ENCODE data around the gene SLPI. TPM values are rescaled to one million over a fixed set of nuclear protein-coding genes. Genes with fewer than 3 reads are reported as not detected.

Gene SLPI, protein sequence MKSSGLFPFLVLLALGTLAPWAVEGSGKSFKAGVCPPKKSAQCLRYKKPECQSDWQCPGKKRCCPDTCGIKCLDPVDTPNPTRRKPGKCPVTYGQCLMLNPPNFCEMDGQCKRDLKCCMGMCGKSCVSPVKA
- total RNA-seq = 1,000 to 10,000 TPM; 1,039 to 7,285 (median 2,025) TPM

DNA sequence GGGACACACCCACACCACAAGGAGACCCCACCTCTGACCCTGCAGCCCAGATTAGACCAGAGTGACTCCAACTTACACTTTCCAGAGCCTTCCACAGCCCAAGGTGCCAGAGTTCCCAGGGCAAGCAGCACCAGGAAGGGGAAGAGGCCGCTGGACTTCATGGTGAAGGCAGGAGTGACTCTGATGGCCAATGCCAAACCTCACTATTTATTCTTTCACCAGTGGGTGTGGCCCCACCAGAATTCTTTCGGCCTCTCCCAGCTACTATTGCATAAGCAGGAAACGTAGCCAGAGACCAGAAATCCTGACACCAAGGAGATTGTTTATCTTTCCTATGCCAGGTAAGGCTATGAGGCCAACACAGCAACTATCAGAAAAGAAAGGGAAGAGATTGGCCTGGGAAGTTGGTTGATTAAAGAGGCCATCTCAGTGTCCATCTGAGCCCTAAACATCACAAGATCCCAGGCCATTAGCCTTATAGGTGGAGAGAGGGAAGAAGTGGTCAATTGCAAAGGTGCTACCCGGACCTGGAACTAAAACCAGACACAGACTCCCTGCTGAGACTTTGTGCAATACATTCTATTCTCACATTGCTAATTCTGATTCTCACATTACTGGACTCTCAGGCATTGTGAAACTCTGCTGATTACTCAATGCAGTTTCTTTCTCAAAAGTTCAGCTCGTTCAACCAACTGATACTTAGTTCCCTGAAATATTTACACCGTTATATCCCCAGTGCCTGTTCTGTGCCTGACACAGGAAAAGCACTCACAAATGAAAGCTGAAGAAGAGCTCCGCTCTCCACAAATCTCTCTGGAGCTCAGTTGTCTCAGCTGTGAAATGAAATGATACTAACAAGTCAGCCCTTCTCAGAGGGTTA lies at the start of gene SLPI:
Gene SLPI (minus strand): TSS at position 182 of the 880 bp plus-strand sequence. CDS start 21 bp downstream, at position 161.
- Histone ChIP-seq H3K27ac (peak within 1 kb of the TSS; percentile 74 to 83 (median 83)), H3K27me3 (no peaks in the 10 kb centered on the region), H3K9me3 (no peaks in the 10 kb centered on the region), H3K4me3 (peak within 1 kb of the TSS; percentile 16 to 55 (median 46)), H3K36me3 (no peaks in the 10 kb centered on the region), H3K4me1 (peaks cover 20 to 52% (median 29%) of the 10 kb centered on the region in 4 donors)
- ATAC-seq (ENCODE audit: low FRiP score in 2 of 2) (peak; percentile 85 to 90), DNase-seq (peak in 1 of 2 donors; percentile 79)
- TF ChIP-seq EP300 (IDR thresholded peaks at IDR 0.05) (peak in 1 of 4 donors; percentile 56), POLR2A (IDR thresholded peaks at IDR 0.05) (peak in 3 of 4 donors; percentile 46 to 93 (median 80)), POLR2AphosphoS5 (IDR thresholded peaks at IDR 0.05) (peak; percentile 28 to 89)
- TF ChIP-seq, protein P1, sequence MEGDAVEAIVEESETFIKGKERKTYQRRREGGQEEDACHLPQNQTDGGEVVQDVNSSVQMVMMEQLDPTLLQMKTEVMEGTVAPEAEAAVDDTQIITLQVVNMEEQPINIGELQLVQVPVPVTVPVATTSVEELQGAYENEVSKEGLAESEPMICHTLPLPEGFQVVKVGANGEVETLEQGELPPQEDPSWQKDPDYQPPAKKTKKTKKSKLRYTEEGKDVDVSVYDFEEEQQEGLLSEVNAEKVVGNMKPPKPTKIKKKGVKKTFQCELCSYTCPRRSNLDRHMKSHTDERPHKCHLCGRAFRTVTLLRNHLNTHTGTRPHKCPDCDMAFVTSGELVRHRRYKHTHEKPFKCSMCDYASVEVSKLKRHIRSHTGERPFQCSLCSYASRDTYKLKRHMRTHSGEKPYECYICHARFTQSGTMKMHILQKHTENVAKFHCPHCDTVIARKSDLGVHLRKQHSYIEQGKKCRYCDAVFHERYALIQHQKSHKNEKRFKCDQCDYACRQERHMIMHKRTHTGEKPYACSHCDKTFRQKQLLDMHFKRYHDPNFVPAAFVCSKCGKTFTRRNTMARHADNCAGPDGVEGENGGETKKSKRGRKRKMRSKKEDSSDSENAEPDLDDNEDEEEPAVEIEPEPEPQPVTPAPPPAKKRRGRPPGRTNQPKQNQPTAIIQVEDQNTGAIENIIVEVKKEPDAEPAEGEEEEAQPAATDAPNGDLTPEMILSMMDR (IDR thresholded peaks at IDR 0.05) = no peak
- 10 to 16% methylated on average over 7 of the region's 7 CpGs for WGBS, 2 donors

DNA sequence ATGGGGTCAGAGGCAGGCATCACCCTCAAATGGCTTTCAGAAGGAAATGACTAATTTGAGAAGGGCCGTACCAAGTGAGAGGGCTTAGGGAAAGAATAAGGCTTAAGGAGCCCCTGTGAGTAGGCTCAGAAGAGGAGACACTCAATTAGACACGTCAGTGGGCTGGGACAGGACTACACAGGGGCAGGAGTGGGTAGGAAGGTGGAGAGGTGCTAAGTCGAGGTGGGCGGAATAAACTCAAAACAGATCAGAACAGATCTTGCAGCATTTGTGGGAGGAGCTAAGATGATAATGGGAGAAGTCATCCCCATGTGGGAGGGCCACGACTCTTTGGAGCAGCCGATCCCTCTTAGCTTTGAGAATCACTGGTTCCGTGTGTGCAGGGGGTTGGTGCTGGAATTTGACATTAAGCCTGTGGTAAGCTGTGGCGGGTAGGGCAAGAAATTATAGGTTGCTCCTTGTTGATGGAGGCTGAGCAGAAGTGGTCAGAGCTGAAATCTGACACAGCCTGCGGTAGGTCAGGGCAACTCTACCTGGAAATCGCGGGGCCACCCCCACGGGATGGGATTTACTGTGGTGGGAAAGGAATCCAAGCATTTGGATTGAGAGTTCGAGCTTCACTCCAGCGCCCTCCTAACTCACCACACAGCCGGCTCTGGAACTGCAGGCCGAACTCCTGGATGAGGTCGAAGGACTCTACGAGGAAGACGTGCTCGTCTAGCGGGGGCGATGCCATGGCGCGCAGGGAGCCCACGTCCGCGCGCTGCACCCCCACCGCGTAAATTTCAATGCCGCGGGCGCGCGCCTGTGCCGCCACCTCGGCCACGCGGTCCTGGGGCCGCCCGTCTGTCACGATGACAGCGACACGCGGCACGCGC lies 49.5 kb upstream of the SLPI start:
- Histone ChIP-seq H3K4me1 (peaks cover 0 to 18% (median 3%) of the 10 kb centered on the region in 4 donors), H3K9me3 (no peaks in the 10 kb centered on the region), H3K27me3 (peaks cover 0 to 15% (median 3%) of the 10 kb centered on the region in 4 donors), H3K27ac (no peak overlapping the region), H3K36me3 (no peaks in the 10 kb centered on the region), H3K4me3 (no peak overlapping the region)
- WGBS, 2 donors = 72 to 78% methylated on average over 18 to 46 of the region's 47 CpGs
- TF ChIP-seq EP300 (IDR thresholded peaks at IDR 0.05) (no peak), POLR2A (IDR thresholded peaks at IDR 0.05) (no peak), POLR2AphosphoS5 (IDR thresholded peaks at IDR 0.05) (no peak)
- TF ChIP-seq, protein P1 (IDR thresholded peaks at IDR 0.05) = no peak
- ATAC-seq (ENCODE audit: low FRiP score in 2 of 2) (no peak), DNase-seq (no peak)

DNA sequence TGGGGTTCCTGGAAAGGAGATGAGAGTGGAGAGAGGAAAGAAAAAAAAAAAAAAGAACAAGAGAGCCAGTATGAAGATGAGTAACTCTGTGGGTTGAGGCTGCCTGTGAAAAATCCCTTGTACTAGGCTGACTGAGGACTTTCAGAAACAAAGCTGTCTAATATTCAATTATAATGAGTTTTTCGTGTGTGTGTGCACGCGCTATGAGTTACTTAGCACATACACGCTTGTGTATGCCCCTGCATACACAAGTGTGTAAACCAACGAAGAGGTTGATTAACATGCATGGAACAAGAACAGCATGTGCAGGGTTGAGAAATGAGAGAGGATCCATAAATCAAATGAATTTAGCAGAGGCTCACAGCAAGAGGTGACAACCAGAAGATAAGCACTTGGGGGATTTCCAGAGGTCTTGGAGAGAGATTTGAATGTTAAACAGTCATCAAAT lies 47.5 kb upstream of the SLPI start:
- DNase-seq (no peak), ATAC-seq (ENCODE audit: low FRiP score in 2 of 2) (no peak)
- H3K4me3 ChIP-seq = no peak overlapping the region
- no peaks in the 10 kb centered on the region for H3K36me3 ChIP-seq
- H3K4me1 ChIP-seq = peaks cover 0 to 8% (median 1%) of the 10 kb centered on the region in 4 donors
- no peak for TF ChIP-seq EP300 (IDR thresholded peaks at IDR 0.05)
- no peak for TF ChIP-seq POLR2AphosphoS5 (IDR thresholded peaks at IDR 0.05)
- TF ChIP-seq POLR2A (IDR thresholded peaks at IDR 0.05) = no peak
- TF ChIP-seq, protein P1 (IDR thresholded peaks at IDR 0.05) = no peak
- no peak overlapping the region for H3K27ac ChIP-seq
- H3K27me3 ChIP-seq = peaks cover 0 to 10% (median 3%) of the 10 kb centered on the region in 4 donors
- no peaks in the 10 kb centered on the region for H3K9me3 ChIP-seq
- WGBS, 2 donors = 83 to 90% methylated on average over 5 of the region's 5 CpGs

DNA sequence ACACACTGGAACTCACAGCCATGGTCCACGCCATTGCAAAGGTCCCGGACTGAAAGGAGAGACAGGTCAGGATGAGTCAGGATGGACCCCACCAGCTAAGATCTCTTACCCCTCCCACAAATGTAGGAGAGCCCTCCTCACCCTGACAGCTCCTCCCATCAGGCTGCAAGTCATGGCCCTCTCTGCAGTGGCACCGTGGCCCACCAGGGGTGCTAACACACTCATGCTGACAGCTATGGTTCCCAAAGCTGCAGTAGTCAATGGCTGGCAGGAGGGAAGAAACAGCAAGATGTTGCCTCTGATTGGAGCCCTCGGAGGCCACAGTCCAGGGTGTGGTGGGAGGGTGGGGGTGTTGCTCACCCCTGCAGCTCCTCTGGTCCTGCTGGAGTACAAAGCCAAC lies 46.6 kb upstream of the SLPI start:
- Histone ChIP-seq H3K4me1 (no peaks in the 10 kb centered on the region), H3K27me3 (peaks cover 0 to under 1% (median 0%) of the 10 kb centered on the region in 4 donors)
- peak in 1 of 2 donors; percentile 22 for ATAC-seq (ENCODE audit: low FRiP score in 2 of 2)

More for the DNA sequence above, 46.6 kb upstream of the SLPI start:
- no peak for TF ChIP-seq POLR2A (IDR thresholded peaks at IDR 0.05)
- TF ChIP-seq POLR2AphosphoS5 (IDR thresholded peaks at IDR 0.05) = no peak
- no peak for TF ChIP-seq EP300 (IDR thresholded peaks at IDR 0.05)
- TF ChIP-seq, protein P1 (IDR thresholded peaks at IDR 0.05) = peak in 1 of 6 experiments; percentile 27
- Histone ChIP-seq H3K4me3 (no peak overlapping the region), H3K27ac (no peak overlapping the region), H3K36me3 (no peaks in the 10 kb centered on the region), H3K9me3 (no peaks in the 10 kb centered on the region)
- DNase-seq = no peak
- 37 to 46% methylated on average over 4 of the region's 4 CpGs for WGBS, 2 donors
